DOHH2 (cell line): ENCODE results near the gene TNFRSF13B.

Source experiments
- H3F3A ChIP-seq: fragments of 200-600 bp; sonication (generic), shearing (Covaris generic); 2 replicates; pipeline ENCODE4 v1.6.0; 2016; ENCODE audit warnings: antibody characterized with exemption, mild to moderate bottlenecking; ENCODE audit not compliant: control insufficient read depth, insufficient read depth
- H3K27ac ChIP-seq: fragments of 200-600 bp; sonication (generic); 2 replicates; pipeline ENCODE4 v1.5.1; 2014; ENCODE audit warnings: low read depth, mild to moderate bottlenecking, low read length, moderate library complexity
- H3K27me3 ChIP-seq: fragments of 200-600 bp; sonication (generic); 2 replicates; pipeline ENCODE4 v1.6.1; 2014; ENCODE audit warnings: mild to moderate bottlenecking, low read length, mixed read lengths; ENCODE audit not compliant: control insufficient read depth
- H3K36me3 ChIP-seq: fragments of 200-600 bp; sonication (generic); 2 replicates; pipeline ENCODE4 v1.6.1; 2014; ENCODE audit warnings: mild to moderate bottlenecking, low read length, moderate library complexity, mixed read lengths; ENCODE audit not compliant: control insufficient read depth
- H3K4me1 ChIP-seq: fragments of 200-600 bp; sonication (generic); 2 replicates; pipeline ENCODE4 v1.6.1; 2014; ENCODE audit warnings: mild to moderate bottlenecking, low read length, mixed read lengths; ENCODE audit not compliant: control insufficient read depth
- H3K4me2 ChIP-seq: fragments of 200-600 bp; sonication (generic); 2 replicates; pipeline ENCODE4 v1.6.0; 2014; ENCODE audit warnings: mild to moderate bottlenecking, low read length, moderate library complexity
- H3K4me3 ChIP-seq: fragments of 200-600 bp; sonication (generic); 2 replicates; pipeline ENCODE4 v1.5.1; 2014; ENCODE audit warnings: mild to moderate bottlenecking, low read length, mixed read lengths
- H3K79me2 ChIP-seq: fragments of 200-600 bp; sonication (generic); 2 replicates; pipeline ENCODE4 v1.6.1; 2014; ENCODE audit warnings: mild to moderate bottlenecking, low read length, mixed read lengths; ENCODE audit not compliant: control insufficient read depth
- H3K9me2 ChIP-seq: fragments of 200-600 bp; sonication (generic); replicated peaks from 2 replicates; pipeline ENCODE4 v1.6.1; 2014; ENCODE audit warnings: mild to moderate bottlenecking, low read length, mixed read lengths; ENCODE audit not compliant: control insufficient read depth
- H3K9me3 ChIP-seq: fragments of 200-600 bp; sonication (generic); 2 replicates; pipeline ENCODE4 v1.6.1; 2014; ENCODE audit warnings: antibody characterized with exemption, low read length, mixed read lengths; ENCODE audit not compliant: control insufficient read depth, insufficient read depth
- H4K20me1 ChIP-seq: fragments of 200-600 bp; sonication (generic); 2 replicates; pipeline ENCODE4 v1.6.0; 2014; ENCODE audit warnings: low read depth, mild to moderate bottlenecking, antibody characterized with exemption, low read length, moderate library complexity; ENCODE audit not compliant: control insufficient read depth, insufficient read depth
- EZH2phosphoT487 ChIP-seq: fragments of 200-600 bp; sonication (generic); IDR thresholded peaks from 2 replicates; pipeline ENCODE4 v1.6.1; 2017; ENCODE audit warnings: borderline replicate concordance, mild to moderate bottlenecking, antibody characterized with exemption, low read length, moderate library complexity, mixed read lengths
- TF ChIP-seq, protein P1 (sequence below): fragments of 200-600 bp; sonication (generic); IDR thresholded peaks from one replicate; pipeline ENCODE4 v1.5.1; 2014; ENCODE audit warnings: antibody characterized with exemption, mild to moderate bottlenecking, low read depth, low read length; ENCODE audit not compliant: poor library complexity, severe bottlenecking

The TNFRSF13B gene

DNA sequence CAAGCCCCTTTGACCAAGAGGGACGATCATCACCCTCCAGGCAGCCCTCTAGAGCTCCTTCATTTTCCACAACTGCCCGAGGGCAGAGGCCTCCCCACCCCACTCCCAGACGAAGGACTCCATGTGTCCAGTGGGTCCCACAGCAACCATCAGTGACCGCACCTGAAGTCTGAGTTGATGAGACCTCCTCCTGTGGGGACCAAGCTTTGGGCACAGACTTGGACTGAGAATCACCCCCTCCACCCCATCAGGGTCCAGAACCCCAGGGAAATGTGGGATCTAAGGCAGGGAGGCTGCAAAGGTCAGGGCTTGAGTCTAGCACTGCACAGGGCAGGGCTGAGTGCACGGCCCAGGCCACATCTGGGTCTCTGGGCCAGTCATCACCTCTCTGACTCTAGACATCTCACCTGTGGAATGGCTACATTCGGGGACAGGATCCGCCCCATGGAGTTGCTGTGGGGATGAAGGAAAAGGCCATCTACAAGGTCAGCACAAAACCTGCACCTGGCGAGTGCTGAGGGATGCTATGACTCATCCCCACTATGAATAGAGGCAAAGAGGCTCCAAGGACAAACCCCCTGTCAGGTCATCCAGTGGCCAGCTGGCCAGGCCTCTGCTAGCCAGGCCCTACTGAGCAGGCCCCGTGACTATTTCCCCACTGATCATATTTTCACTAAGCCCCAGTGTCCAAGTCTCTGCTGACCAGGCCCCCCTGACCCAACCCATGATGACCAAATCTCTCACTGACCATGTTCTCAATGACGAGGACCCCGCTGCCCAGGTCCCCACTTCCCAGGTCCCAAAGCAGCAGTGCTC is 38.4 kb downstream of the TNFRSF13B start:
- TF ChIP-seq EZH2phosphoT487 = no peak
- TF ChIP-seq, protein P1, sequence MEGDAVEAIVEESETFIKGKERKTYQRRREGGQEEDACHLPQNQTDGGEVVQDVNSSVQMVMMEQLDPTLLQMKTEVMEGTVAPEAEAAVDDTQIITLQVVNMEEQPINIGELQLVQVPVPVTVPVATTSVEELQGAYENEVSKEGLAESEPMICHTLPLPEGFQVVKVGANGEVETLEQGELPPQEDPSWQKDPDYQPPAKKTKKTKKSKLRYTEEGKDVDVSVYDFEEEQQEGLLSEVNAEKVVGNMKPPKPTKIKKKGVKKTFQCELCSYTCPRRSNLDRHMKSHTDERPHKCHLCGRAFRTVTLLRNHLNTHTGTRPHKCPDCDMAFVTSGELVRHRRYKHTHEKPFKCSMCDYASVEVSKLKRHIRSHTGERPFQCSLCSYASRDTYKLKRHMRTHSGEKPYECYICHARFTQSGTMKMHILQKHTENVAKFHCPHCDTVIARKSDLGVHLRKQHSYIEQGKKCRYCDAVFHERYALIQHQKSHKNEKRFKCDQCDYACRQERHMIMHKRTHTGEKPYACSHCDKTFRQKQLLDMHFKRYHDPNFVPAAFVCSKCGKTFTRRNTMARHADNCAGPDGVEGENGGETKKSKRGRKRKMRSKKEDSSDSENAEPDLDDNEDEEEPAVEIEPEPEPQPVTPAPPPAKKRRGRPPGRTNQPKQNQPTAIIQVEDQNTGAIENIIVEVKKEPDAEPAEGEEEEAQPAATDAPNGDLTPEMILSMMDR = no peak

DNA sequence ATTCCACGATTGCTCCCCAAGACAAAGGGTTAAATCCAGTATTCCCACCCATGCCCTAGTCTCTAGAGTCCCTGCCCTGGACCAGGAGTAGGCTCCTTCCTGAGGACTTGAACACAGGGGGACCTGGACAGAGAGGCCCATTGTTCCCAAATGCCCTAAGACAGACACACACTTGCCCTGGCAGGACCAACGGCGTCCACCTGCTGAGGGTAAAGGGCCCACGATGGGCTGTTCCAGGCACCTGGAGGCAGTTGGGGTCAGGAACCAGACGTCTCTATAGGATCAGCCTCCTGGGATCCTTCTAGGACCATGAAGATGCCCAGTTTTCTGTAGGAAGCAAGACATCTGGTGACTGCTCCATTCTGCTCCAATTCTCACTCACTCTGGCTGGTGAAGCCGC is 39.3 kb downstream of the TNFRSF13B start:
- Histone ChIP-seq H3K4me3 (no peak overlapping the region), H3K4me1 (no peaks in the 10 kb centered on the region), H3K27ac (no peak overlapping the region), H3K4me2 (no peak overlapping the region), H3K27me3 (no peaks in the 10 kb centered on the region; the same call in none of the 2 replicates), H4K20me1 (no peaks in the 10 kb centered on the region), H3F3A (no peaks in the 10 kb centered on the region), H3K79me2 (no peaks in the 10 kb centered on the region), H3K36me3 (no peaks in the 10 kb centered on the region), H3K9me3 (no peaks in the 10 kb centered on the region), H3K9me2 (no peaks in the 10 kb centered on the region)
- TF ChIP-seq EZH2phosphoT487 = no peak
- TF ChIP-seq, protein P1 = no peak

More for the DNA sequence above, 38.4 kb downstream of the TNFRSF13B start:
- no peaks in the 10 kb centered on the region for H4K20me1 ChIP-seq
- no peaks in the 10 kb centered on the region for H3K9me2 ChIP-seq
- no peak overlapping the region for H3K4me3 ChIP-seq
- H3K27ac ChIP-seq = no peak overlapping the region
- H3K79me2 ChIP-seq = no peaks in the 10 kb centered on the region
- no peaks in the 10 kb centered on the region for H3K36me3 ChIP-seq
- H3K4me1 ChIP-seq = no peaks in the 10 kb centered on the region
- no peaks in the 10 kb centered on the region for H3K9me3 ChIP-seq
- H3F3A ChIP-seq = no peaks in the 10 kb centered on the region
- peaks cover 6% of the 10 kb centered on the region for H3K27me3 ChIP-seq
- H3K4me2 ChIP-seq = no peak overlapping the region

DNA sequence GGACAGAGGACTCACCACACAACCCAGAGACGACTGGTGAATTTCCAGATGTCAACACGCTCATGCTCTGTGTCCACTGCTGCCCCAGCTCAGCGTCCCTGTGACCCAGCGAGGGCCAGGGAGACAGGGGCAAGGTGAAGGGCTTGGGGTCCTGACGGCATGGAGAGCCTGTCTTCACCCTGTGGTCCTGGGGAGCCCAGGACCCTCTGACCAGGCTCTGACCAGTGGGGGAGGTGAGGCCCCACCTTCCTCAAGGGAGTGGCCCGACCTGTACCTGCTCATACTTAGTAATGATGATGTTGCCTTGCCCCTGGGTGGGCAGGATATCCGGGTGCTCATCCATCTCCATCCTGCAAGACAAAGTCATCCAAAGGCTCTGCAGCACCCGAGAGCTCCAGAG is 39.8 kb downstream of the TNFRSF13B start:
- Histone ChIP-seq H3K4me2 (no peak overlapping the region), H4K20me1 (no peaks in the 10 kb centered on the region), H3K36me3 (no peaks in the 10 kb centered on the region), H3K27ac (no peak overlapping the region), H3K4me3 (no peak overlapping the region), H3K9me2 (no peaks in the 10 kb centered on the region), H3F3A (no peaks in the 10 kb centered on the region), H3K27me3 (no peaks in the 10 kb centered on the region; the same call in 1 of the 2 replicates), H3K79me2 (no peaks in the 10 kb centered on the region), H3K9me3 (no peaks in the 10 kb centered on the region), H3K4me1 (no peaks in the 10 kb centered on the region)
- TF ChIP-seq, protein P1 = no peak
- TF ChIP-seq EZH2phosphoT487 = no peak
